D721Med (cell line): ENCODE measurements around the gene COL12A1.

Experiments
- DNase-seq: peaks from one replicate; pipeline ENCODE4 v3.0.0; 2011; ENCODE audit warnings: low spot score; ENCODE audit not compliant: insufficient read length
- FAIRE-seq: peaks from 2 replicates; lab custom pipeline; 2011; peaks lifted over from hg19 to GRCh38; lab: Jason Lieb, UNC
- CTCF ChIP-seq: IDR thresholded peaks from 2 replicates; pipeline ENCODE4 v1.5.1; 2012; ENCODE audit warnings: mild to moderate bottlenecking, control low read depth; ENCODE audit not compliant: insufficient read depth; ENCODE audit errors: missing control alignments

COL12A1 gene

GRCh38 chr6:75070244-75070643 lies 135.6 kb downstream of the COL12A1 start:
- DNase-seq: no peak
- FAIRE-seq: no peak
- no peak for TF ChIP-seq CTCF

GRCh38 chr6:75065523-75065922 lies 140.3 kb downstream of the COL12A1 start:
- DNase-seq: no peak
- no peak for FAIRE-seq
- no peak for TF ChIP-seq CTCF

GRCh38 chr6:75052491-75052890 lies 153.4 kb downstream of the COL12A1 start:
- no peak for TF ChIP-seq CTCF
- no peak for DNase-seq
- no peak for FAIRE-seq

GRCh38 chr6:75049308-75049707 lies 156.5 kb downstream of the COL12A1 start:
- FAIRE-seq: no peak
- no peak for TF ChIP-seq CTCF
- DNase-seq: no peak

- DNase-seq (no peak), FAIRE-seq (no peak)
- TF ChIP-seq CTCF: no peak
Observed at GRCh38 chr6:75044846-75045245, 161.0 kb downstream of the COL12A1 start.

- no peak for TF ChIP-seq CTCF
- no peak for DNase-seq
- FAIRE-seq: no peak
Observed at GRCh38 chr6:75041381-75041780, 164.5 kb downstream of the COL12A1 start.
